Measurements from ENCODE around the gene NAT16. TPM values are rescaled to one million over a fixed set of nuclear protein-coding genes. Genes with fewer than 3 reads are reported as not detected.

Gene NAT16
- total and polyA plus RNA-seq, 9 of the 15 experiments (the other 6 are each of a cell fraction or from before 2014, with no cell fraction given), result 0.04 TPM; not detected in 8

- TF ChIP-seq MGA (IDR thresholded peaks at IDR 0.05) (no peak; the same call in 1 of the 2 replicates), HMGN3 (IDR thresholded peaks at IDR 0.05; ENCODE audit: borderline replicate concordance, extremely low read depth, insufficient read length, low read depth, low read length) (no peak), TCFL5 (CRISPR knock-in tag; conservative IDR thresholded peaks at IDR 0.05) (no peak), STAG1 (CRISPR knock-in tag; IDR thresholded peaks at IDR 0.05; ENCODE audit: borderline replicate concordance) (no peak), EHMT2 (IDR thresholded peaks at IDR 0.05) (no peak; the same call in 1 of the 2 replicates), UBTF (IDR thresholded peaks at IDR 0.05; ENCODE audit: borderline replicate concordance in 1 of 2, low read depth in 2 of 2, low read length in 2 of 2) (no peak), TSC22D4 (tag; IDR thresholded peaks at IDR 0.05) (no peak), ELF4 (CRISPR knock-in tag; IDR thresholded peaks at IDR 0.05) (0 out of 2 replicates have a peak, but pooled peaks have one; percentile 48), GTF2E2 (tag; IDR thresholded peaks at IDR 0.05) (no peak; the same call in 1 of the 2 replicates)
These were observed 53.2 kb downstream of the NAT16 start, which contains the start of gene SERPINE1 (continued) for GRCh38 chr7:101126651-101127459.
